IMR-90 (cell line): ENCODE data around the gene CLIC2.

Experiments
- CHD1 ChIP-seq: IDR thresholded peaks from 2 replicates; pipeline ENCODE4 v1.6.1; 2012; ENCODE audit warnings: low read depth, low read length, improper control_type of control experiment
- CTCF ChIP-seq: conservative IDR thresholded peaks from 2 replicates; pipeline ENCODE4 v1.5.1; 2012; ENCODE audit warnings: mild to moderate bottlenecking, low read depth, low read length, improper control_type of control experiment
- MAZ ChIP-seq: IDR thresholded peaks from 2 replicates; pipeline ENCODE4 v1.6.1; 2012; ENCODE audit warnings: low read depth, mild to moderate bottlenecking, low read length, improper control_type of control experiment, moderate library complexity, borderline replicate concordance
- POLR2A ChIP-seq: IDR thresholded peaks from 2 replicates; pipeline ENCODE4 v1.6.1; 2012; ENCODE audit warnings: mild to moderate bottlenecking, low read depth, low read length
- RFX5 ChIP-seq: IDR thresholded peaks from 2 replicates; pipeline ENCODE4 v1.8.0; 2012; ENCODE audit warnings: low read depth, mild to moderate bottlenecking, low read length, moderate library complexity
- SMC3 ChIP-seq: fragments of 150-350 bp; IDR thresholded peaks from 2 replicates; pipeline ENCODE4 v1.6.1; 2016; ENCODE audit warnings: low read depth, mild to moderate bottlenecking, antibody characterized with exemption, low read length, moderate library complexity
- USF2 ChIP-seq: fragments of 150-350 bp; IDR thresholded peaks from 2 replicates; pipeline ENCODE4 v1.6.1; 2017; ENCODE audit warnings: mild to moderate bottlenecking, antibody characterized with exemption, low read length, low read depth

GRCh38 chrX:155330992-155331391 lies 3.4 kb downstream of the CLIC2 start:
- TF ChIP-seq POLR2A = no peak
- no peak for TF ChIP-seq CHD1
- no peak for TF ChIP-seq USF2
- no peak for TF ChIP-seq SMC3
- no peak for TF ChIP-seq CTCF
- TF ChIP-seq RFX5 = no peak
- no peak for TF ChIP-seq MAZ
